Measurements from ENCODE around the gene HECTD4. TPM values are rescaled to one million over a fixed set of nuclear protein-coding genes. Genes with fewer than 3 reads are reported as not detected.

The HECTD4 gene
- total and polyA plus RNA-seq, 4 donors = 4.3 to 80.1 (median 25.5) TPM

GRCh38 chr12:112421363-112421762 lies 39.1 kb upstream of the HECTD4 start:
- 92% methylated on average over 1 of the region's 1 CpG for WGBS
- no peak for TF ChIP-seq HNF4A (conservative IDR thresholded peaks at IDR 0.05)
- TF ChIP-seq NR2F2 (IDR thresholded peaks at IDR 0.05) = no peak
- no peak for TF ChIP-seq RXRA (IDR thresholded peaks at IDR 0.05)
- TF ChIP-seq HNF4G (IDR thresholded peaks at IDR 0.05) = no peak
- TF ChIP-seq RAD21 (IDR thresholded peaks at IDR 0.05) = no peak
- TF ChIP-seq CTCF (IDR thresholded peaks at IDR 0.05; ENCODE audit: low read depth, low read length, missing input control) = no peak
- no peak for TF ChIP-seq FOXA1 (IDR thresholded peaks at IDR 0.05)
- TF ChIP-seq EGR1 (IDR thresholded peaks at IDR 0.05; ENCODE audit: low read depth in 2 of 2) = no peak
- no peak for TF ChIP-seq REST (IDR thresholded peaks at IDR 0.05)
- TF ChIP-seq ZBTB33 (IDR thresholded peaks at IDR 0.05) = no peak
- no peak for TF ChIP-seq ATF3 (IDR thresholded peaks at IDR 0.05)
- no peaks in the 10 kb centered on the region for H3K27me3 ChIP-seq (ENCODE audit: control insufficient read depth in 4 of 4, insufficient read depth in 4 of 4, low read length in 3 of 4)
- no peak overlapping the region for H3K9ac ChIP-seq (ENCODE audit: low read depth in 1 of 2, low read length in 2 of 2)
- no peak for DNase-seq (ENCODE audit: low spot score)
- H3K4me1 ChIP-seq (ENCODE audit: control insufficient read depth in 4 of 4, insufficient read depth in 4 of 4, low read length in 3 of 4) = peaks cover 10 to 44% (median 35%) of the 10 kb centered on the region in 4 donors
- H3K27ac ChIP-seq (ENCODE audit: low read depth in 1 of 2, low read length in 2 of 2) = no peak overlapping the region
- no peak overlapping the region for H3K4me3 ChIP-seq (ENCODE audit: low read depth in 1 of 3, low read length in 3 of 3)
- H3K36me3 ChIP-seq (ENCODE audit: control insufficient read depth in 4 of 4, insufficient read depth in 3 of 4, low read depth in 1 of 4, low read length in 3 of 4) = no peaks in the 10 kb centered on the region
- no peaks in the 10 kb centered on the region for H3K9me3 ChIP-seq (ENCODE audit: control insufficient read depth in 4 of 4, low read length in 3 of 4)

- H3K4me3 ChIP-seq (ENCODE audit: low read depth in 1 of 3, low read length in 3 of 3) = no peak overlapping the region
- no peak for DNase-seq (ENCODE audit: low spot score)
- H3K36me3 ChIP-seq (ENCODE audit: control insufficient read depth in 4 of 4, insufficient read depth in 3 of 4, low read depth in 1 of 4, low read length in 3 of 4) = no peaks in the 10 kb centered on the region
- H3K9ac ChIP-seq (ENCODE audit: low read depth in 1 of 2, low read length in 2 of 2) = no peak overlapping the region
- peak overlapping the region; percentile 3 to 12 for H3K27ac ChIP-seq (ENCODE audit: low read depth in 1 of 2, low read length in 2 of 2)
- no peaks in the 10 kb centered on the region for H3K9me3 ChIP-seq (ENCODE audit: control insufficient read depth in 4 of 4, low read length in 3 of 4)
- WGBS = 50% methylated on average over 3 of the region's 3 CpGs
- TF ChIP-seq GABPA (IDR thresholded peaks at IDR 0.05 in 1 of 2, conservative IDR thresholded peaks at IDR 0.05 in 1 of 2) (no peak), FOXA2 (IDR thresholded peaks at IDR 0.05) (no peak), FOXA1 (IDR thresholded peaks at IDR 0.05) (no peak), ATF3 (IDR thresholded peaks at IDR 0.05) (no peak), HNF4G (IDR thresholded peaks at IDR 0.05) (no peak), ZBTB33 (IDR thresholded peaks at IDR 0.05) (no peak), MAX (IDR thresholded peaks at IDR 0.05) (no peak)
- H3K4me1 ChIP-seq (ENCODE audit: control insufficient read depth in 4 of 4, insufficient read depth in 4 of 4, low read length in 3 of 4) = peaks cover 11 to 44% (median 34%) of the 10 kb centered on the region in 4 donors
- H3K27me3 ChIP-seq (ENCODE audit: control insufficient read depth in 4 of 4, insufficient read depth in 4 of 4, low read length in 3 of 4) = no peaks in the 10 kb centered on the region
Observed at GRCh38 chr12:112420740-112421139, 38.5 kb upstream of the HECTD4 start.

Measured in liver (tissue), 9 donors.